Type B pancreatic cell (in vitro differentiated cells): ENCODE data around the gene RNF225. TPM values are rescaled to one million over a fixed set of nuclear protein-coding genes. Genes with fewer than 3 reads are reported as not detected.
"Not testable (repeated sequence)": the region's sequence is repeated elsewhere in the genome, so short reads cannot be mapped to it uniquely, and the experiment has no call there.

ENCODE experiments used
- DNase-seq: peaks from one replicate; pipeline ENCODE4 v3.0.0; 2021; ENCODE audit warnings: mixed read lengths; ENCODE audit not compliant: unreplicated experiment; ENCODE audit errors: extremely low spot score
- H3K27ac Mint-ChIP-seq: 2 replicates; pipeline ENCODE4 v1.8.0; 2021; ENCODE audit warnings: mild to moderate bottlenecking, mixed read lengths
- H3K27me3 Mint-ChIP-seq: 2 replicates; pipeline ENCODE4 v1.8.0; 2021; ENCODE audit warnings: mixed read lengths
- H3K36me3 Mint-ChIP-seq: 2 replicates; pipeline ENCODE4 v1.8.0; 2021; ENCODE audit warnings: mixed read lengths
- H3K4me1 Mint-ChIP-seq: one replicate; pipeline ENCODE4 v1.8.0; 2021; ENCODE audit warnings: mixed read lengths; ENCODE audit not compliant: unreplicated experiment
- H3K4me3 Mint-ChIP-seq: 2 replicates; pipeline ENCODE4 v1.8.0; 2021; ENCODE audit warnings: mild to moderate bottlenecking, mixed read lengths
- H3K9me3 Mint-ChIP-seq: 2 replicates; pipeline ENCODE4 v1.8.0; 2021; ENCODE audit warnings: mixed read lengths
- CTCF ChIP-seq: fragments of 200-600 bp; sonication (generic); conservative IDR thresholded peaks from 2 replicates; pipeline ENCODE4 v1.5.0; 2021; ENCODE audit warnings: antibody characterized with exemption, mild to moderate bottlenecking
- total RNA-seq: library from RNA; stranded (reverse); gene quantifications from 2 replicates; pipeline ENCODE4 v1.2.1, GENCODE V29; 2021; ENCODE audit warnings: low replicate concordance

Gene RNF225
- total RNA-seq, 1 donor from 2014 or later = 1.0 TPM

- Mint-ChIP-seq H3K36me3 (peaks cover 3% of the 10 kb centered on the region), H3K4me3 (peak overlapping the region; percentile 99), H3K9me3 (no peaks in the 10 kb centered on the region), H3K27me3 (peaks cover 15% of the 10 kb centered on the region), H3K27ac (peak overlapping the region; percentile 97), H3K4me1 (peaks cover 11% of the 10 kb centered on the region)
- peak; percentile 11 for TF ChIP-seq CTCF
- DNase-seq = peak; percentile 99
Observed at GRCh38 chr19:58400916-58401839, 5.7 kb downstream of the RNF225 start.

GRCh38 chr19:58401840-58402421, 6.5 kb downstream of the RNF225 start:
- peaks cover 15% of the 10 kb centered on the region for H3K27me3 Mint-ChIP-seq
- H3K4me3 Mint-ChIP-seq = peak overlapping the region; percentile 99
- peak overlapping the region; percentile 23 for H3K27ac Mint-ChIP-seq
- peaks cover 16% of the 10 kb centered on the region for H3K4me1 Mint-ChIP-seq
- no peak for DNase-seq
- TF ChIP-seq CTCF = no peak
- peaks cover 3% of the 10 kb centered on the region for H3K36me3 Mint-ChIP-seq
- no peaks in the 10 kb centered on the region for H3K9me3 Mint-ChIP-seq

- Mint-ChIP-seq H3K4me1 (peaks cover 19% of the 10 kb centered on the region), H3K27ac (peak overlapping the region; percentile 75), H3K4me3 (peak overlapping the region; percentile 70)
- H3K36me3 Mint-ChIP-seq, H3K9me3 Mint-ChIP-seq, H3K27me3 Mint-ChIP-seq, DNase-seq: not testable (repeated sequence)
Observed at GRCh38 chr19:58403920-58404478, 8.5 kb downstream of the RNF225 start.

GRCh38 chr19:58406818-58407657, 11.6 kb downstream of the RNF225 start:
- TF ChIP-seq CTCF = peak; percentile 66
- peak overlapping the region; percentile 95 for H3K4me3 Mint-ChIP-seq
- H3K4me1 Mint-ChIP-seq = peaks cover 21% of the 10 kb centered on the region
- H3K27ac Mint-ChIP-seq = peak overlapping the region; percentile 94
- no peaks in the 10 kb centered on the region for H3K9me3 Mint-ChIP-seq
- H3K36me3 Mint-ChIP-seq = peaks cover 4% of the 10 kb centered on the region
- H3K27me3 Mint-ChIP-seq = no peaks in the 10 kb centered on the region
- DNase-seq = no peak

- DNase-seq = no peak
- Mint-ChIP-seq H3K27ac (peak overlapping the region; percentile 94), H3K9me3 (no peaks in the 10 kb centered on the region), H3K4me3 (peak overlapping the region; percentile 95), H3K27me3 (no peaks in the 10 kb centered on the region), H3K36me3 (peaks cover 8% of the 10 kb centered on the region), H3K4me1 (peaks cover 21% of the 10 kb centered on the region)
- TF ChIP-seq CTCF = no peak
Observed at GRCh38 chr19:58407658-58408151, 12.2 kb downstream of the RNF225 start.
